Measurements from ENCODE around the gene RBBP4. TPM values are rescaled to one million over a fixed set of nuclear protein-coding genes. Genes with fewer than 3 reads are reported as not detected.

RBBP4 gene
- total and polyA plus RNA-seq, 2 of the 13 experiments (the other 11 are each of a cell fraction or from before 2014, with no cell fraction given): 64.4 to 166 TPM

DNA sequence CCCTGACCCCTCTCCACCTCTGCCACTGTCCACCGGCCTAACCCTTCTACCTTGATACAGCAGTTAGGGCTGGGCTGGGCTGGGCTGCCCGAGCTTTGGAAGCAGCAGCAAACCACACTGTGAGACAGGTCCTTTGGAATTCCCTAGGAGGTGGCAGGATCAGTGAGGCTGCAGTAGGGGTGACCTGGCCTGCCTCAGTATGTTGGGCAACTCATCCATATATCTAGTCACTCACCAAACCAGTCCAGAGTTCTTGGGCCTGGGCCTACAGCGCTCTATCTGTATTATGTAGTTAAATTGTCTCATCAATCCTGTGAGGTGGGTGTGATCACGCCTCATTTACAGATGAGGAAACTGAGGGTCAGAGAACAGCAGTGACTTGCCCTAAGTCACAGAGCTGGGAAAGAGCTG is 64.9 kb downstream of the RBBP4 start (continued):
- TF ChIP-seq, protein P1, sequence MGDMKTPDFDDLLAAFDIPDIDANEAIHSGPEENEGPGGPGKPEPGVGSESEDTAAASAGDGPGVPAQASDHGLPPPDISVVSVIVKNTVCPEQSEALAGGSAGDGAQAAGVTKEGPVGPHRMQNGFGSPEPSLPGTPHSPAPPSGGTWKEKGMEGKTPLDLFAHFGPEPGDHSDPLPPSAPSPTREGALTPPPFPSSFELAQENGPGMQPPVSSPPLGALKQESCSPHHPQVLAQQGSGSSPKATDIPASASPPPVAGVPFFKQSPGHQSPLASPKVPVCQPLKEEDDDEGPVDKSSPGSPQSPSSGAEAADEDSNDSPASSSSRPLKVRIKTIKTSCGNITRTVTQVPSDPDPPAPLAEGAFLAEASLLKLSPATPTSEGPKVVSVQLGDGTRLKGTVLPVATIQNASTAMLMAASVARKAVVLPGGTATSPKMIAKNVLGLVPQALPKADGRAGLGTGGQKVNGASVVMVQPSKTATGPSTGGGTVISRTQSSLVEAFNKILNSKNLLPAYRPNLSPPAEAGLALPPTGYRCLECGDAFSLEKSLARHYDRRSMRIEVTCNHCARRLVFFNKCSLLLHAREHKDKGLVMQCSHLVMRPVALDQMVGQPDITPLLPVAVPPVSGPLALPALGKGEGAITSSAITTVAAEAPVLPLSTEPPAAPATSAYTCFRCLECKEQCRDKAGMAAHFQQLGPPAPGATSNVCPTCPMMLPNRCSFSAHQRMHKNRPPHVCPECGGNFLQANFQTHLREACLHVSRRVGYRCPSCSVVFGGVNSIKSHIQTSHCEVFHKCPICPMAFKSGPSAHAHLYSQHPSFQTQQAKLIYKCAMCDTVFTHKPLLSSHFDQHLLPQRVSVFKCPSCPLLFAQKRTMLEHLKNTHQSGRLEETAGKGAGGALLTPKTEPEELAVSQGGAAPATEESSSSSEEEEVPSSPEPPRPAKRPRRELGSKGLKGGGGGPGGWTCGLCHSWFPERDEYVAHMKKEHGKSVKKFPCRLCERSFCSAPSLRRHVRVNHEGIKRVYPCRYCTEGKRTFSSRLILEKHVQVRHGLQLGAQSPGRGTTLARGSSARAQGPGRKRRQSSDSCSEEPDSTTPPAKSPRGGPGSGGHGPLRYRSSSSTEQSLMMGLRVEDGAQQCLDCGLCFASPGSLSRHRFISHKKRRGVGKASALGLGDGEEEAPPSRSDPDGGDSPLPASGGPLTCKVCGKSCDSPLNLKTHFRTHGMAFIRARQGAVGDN (CRISPR knock-in tag; IDR thresholded peaks at IDR 0.05): no peak
- TF ChIP-seq, protein P2, sequence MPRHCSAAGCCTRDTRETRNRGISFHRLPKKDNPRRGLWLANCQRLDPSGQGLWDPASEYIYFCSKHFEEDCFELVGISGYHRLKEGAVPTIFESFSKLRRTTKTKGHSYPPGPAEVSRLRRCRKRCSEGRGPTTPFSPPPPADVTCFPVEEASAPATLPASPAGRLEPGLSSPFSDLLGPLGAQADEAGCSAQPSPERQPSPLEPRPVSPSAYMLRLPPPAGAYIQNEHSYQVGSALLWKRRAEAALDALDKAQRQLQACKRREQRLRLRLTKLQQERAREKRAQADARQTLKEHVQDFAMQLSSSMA (CRISPR knock-in tag; IDR thresholded peaks at IDR 0.05): 0 out of 2 replicates have a peak, but pooled peaks have one; percentile 14
- TF ChIP-seq ZNF879 (CRISPR knock-in tag; IDR thresholded peaks at IDR 0.05) (peak; percentile 3; the same call in 1 of the 2 replicates), CEBPB (IDR thresholded peaks at IDR 0.05; ENCODE audit: borderline replicate concordance, low read depth, low read length) (peak; percentile 25; the same call in 1 of the 2 replicates)

DNA sequence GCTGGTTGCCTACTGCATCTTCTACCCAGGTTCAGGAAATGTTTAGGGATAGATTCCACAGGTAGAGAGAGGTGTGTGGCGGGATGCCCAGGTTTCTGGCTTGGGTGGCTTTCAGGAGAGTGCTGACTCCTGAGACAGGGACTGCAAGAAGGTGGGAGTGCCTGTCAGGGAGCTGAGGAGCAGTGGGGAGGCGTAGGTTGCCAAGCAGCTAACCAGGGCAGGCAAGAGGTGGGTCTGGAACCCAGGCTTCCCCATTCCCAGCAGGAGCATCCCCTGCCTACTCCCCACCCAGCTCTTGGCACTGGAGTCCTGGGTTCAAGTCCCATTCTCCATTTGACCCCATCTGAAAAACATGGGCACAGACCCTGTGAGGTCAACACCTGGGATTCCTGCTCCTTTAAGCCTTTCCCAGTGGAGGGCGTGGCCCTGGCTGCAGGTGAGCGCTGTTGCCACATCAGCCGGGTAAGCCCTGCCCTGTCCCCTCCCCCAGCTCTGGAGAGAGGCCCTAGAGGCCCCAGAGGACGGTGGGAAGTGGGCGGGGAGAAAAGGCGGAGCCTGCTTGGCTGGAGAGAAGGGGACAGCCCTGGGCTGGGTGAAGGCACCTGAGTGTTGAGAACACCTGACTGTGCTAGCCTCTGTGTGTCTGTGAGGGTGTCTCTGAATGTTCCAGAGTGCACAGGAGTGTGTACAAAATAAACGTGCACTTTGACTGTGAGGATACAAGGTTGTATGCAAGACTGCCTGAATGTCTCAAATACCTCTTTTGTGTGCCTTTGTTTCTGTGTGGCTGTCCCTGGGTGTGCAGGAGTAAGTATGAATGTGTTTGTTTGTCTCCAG is 65.5 kb downstream of the RBBP4 start:
- Histone ChIP-seq H2AFZ (ENCODE audit: low read length) (peak overlapping the region; percentile 76), H3K9ac (ENCODE audit: insufficient read depth, low read depth, low read length) (peak overlapping the region; percentile 53; the same call in 1 of the 2 replicates), H3K36me3 (replicated peaks in 1 of 2; ENCODE audit: control insufficient read depth in 1 of 2, insufficient read depth in 2 of 2, low read length in 2 of 2) (no peaks in the 10 kb centered on the region), H4K20me1 (ENCODE audit: insufficient read depth, low read length) (no peaks in the 10 kb centered on the region), H3K4me3 (replicated peaks in 1 of 3; ENCODE audit: insufficient read depth in 1 of 3, low read depth in 2 of 3, low read length in 3 of 3) (peak overlapping the region; percentile 21 to 66 (median 47); a peak in 5 of 6 replicates), H3K4me2 (ENCODE audit: low read depth, low read length) (peak overlapping the region; percentile 88), H3K27me3 (ENCODE audit: control insufficient read depth in 1 of 2, insufficient read depth in 2 of 2, low read length in 2 of 2) (no peaks in the 10 kb centered on the region), H3K9me3 (ENCODE audit: low read length) (no peaks in the 10 kb centered on the region), H3K4me1 (ENCODE audit: insufficient read depth, low read length) (peaks cover 88% of the 10 kb centered on the region), H3K79me2 (ENCODE audit: insufficient read depth, low read length) (no peaks in the 10 kb centered on the region), H3K27ac (ENCODE audit: extremely low read length, insufficient read depth, low read length) (peak overlapping the region; percentile 58)
- ChIA-PET CTCF (ENCODE audit: low intra/inter-chr PET ratio, low total read pairs) (no interaction called here), POLR2A (interaction anchor here (0.7 to 2.3 kb wide), 8 partner anchors 10 to 56 kb away, joined by 3 to 9 read pairs (median 5); no protein-coding TSS in a partner anchor)
- WGBS (ENCODE audit: low lambda C conversion rate): 12% methylated on average over 5 of the region's 9 CpGs
- no TSS peak for BruUV-seq (replicated peaks)
- peak; percentile 80 for FAIRE-seq
- in situ Hi-C loops (cut with HindIII; ENCODE audit: extremely low pct_ligation_motif_present, low pct_unique_long_range_greater_than_20kb) (no loop called here), intact Hi-C loops (cut with micrococcal nuclease; ENCODE audit: unreplicated experiment) (loop anchor here (5.0 to 10.0 kb wide), 2 partner anchors 46 to 158 kb away; partner anchors contain the start of gene FNDC5)
- DNase-seq (ENCODE audit: low spot score): peak; percentile 89
- ATAC-seq: peak; percentile 82
- TF ChIP-seq CC2D1A (CRISPR knock-in tag; IDR thresholded peaks at IDR 0.05) (no peak), JUN (CRISPR knock-in tag; IDR thresholded peaks at IDR 0.05) (0 out of 2 replicates have a peak, but pooled peaks have one; percentile 37), FOXP1 (IDR thresholded peaks at IDR 0.05) (no peak), FOXP1 (CRISPR knock-in tag; IDR thresholded peaks at IDR 0.05) (peak; percentile 27; the same call in 1 of the 2 replicates), ZNF674 (CRISPR knock-in tag; IDR thresholded peaks at IDR 0.05; ENCODE audit: low read depth) (0 out of 2 replicates have a peak, but pooled peaks have one; percentile 41), RARA (CRISPR knock-in tag; IDR thresholded peaks at IDR 0.05) (peak; percentile 25; the same call in 1 of the 2 replicates), ZMYM3 (CRISPR knock-in tag; IDR thresholded peaks at IDR 0.05) (peak; percentile 77), NR2F1 (CRISPR knock-in tag; IDR thresholded peaks at IDR 0.05) (0 out of 4 replicates have a peak, but pooled peaks of 1 of the 2 experiments have one; percentile 1), THAP11 (CRISPR knock-in tag; IDR thresholded peaks at IDR 0.05) (peak; percentile 70), IRX3 (CRISPR knock-in tag; IDR thresholded peaks at IDR 0.05; ENCODE audit: borderline replicate concordance, low read depth) (no peak), AKAP8 (CRISPR knock-in tag; IDR thresholded peaks at IDR 0.05) (no peak), HDAC2 (CRISPR knock-in tag; IDR thresholded peaks at IDR 0.05) (peak; percentile 84), NR1H2 (CRISPR knock-in tag; IDR thresholded peaks at IDR 0.05; ENCODE audit: borderline replicate concordance, low read depth) (no peak)
